Measurements from ENCODE around the gene CAMK1G.

CAMK1G gene

GRCh38 chr1:209583408-209583807 lies at the start of gene CAMK1G:
Gene CAMK1G, plus strand, starts transcription at chr1:209583714. Its CDS starts 11,270 bp downstream, at chr1:209594984.
- no peak for TF ChIP-seq CTCF (IDR thresholded peaks at IDR 0.05)
- Histone ChIP-seq H3K27ac (no peak within 1 kb of the TSS), H3K4me3 (no peak within 1 kb of the TSS)
- DNase-seq (ENCODE audit: low spot score): no peak

GRCh38 chr1:209534496-209535250 lies 48.8 kb upstream of the CAMK1G start:
- no peak overlapping the region for H3K4me3 ChIP-seq
- H3K27ac ChIP-seq: no peak overlapping the region
- TF ChIP-seq CTCF (IDR thresholded peaks at IDR 0.05): no peak
- no peak for DNase-seq (ENCODE audit: low spot score)

- H3K27ac ChIP-seq: no peak overlapping the region
- no peak for TF ChIP-seq CTCF (IDR thresholded peaks at IDR 0.05)
- no peak for DNase-seq (ENCODE audit: low spot score)
These were observed 46.7 kb upstream of the CAMK1G start for GRCh38 chr1:209536843-209537242.

GRCh38 chr1:209537336-209538114 lies 46.0 kb upstream of the CAMK1G start:
- Histone ChIP-seq H3K27ac (no peak overlapping the region), H3K4me3 (no peak overlapping the region)
- TF ChIP-seq CTCF (IDR thresholded peaks at IDR 0.05): no peak
- no peak for DNase-seq (ENCODE audit: low spot score)

More at GRCh38 chr1:209536843-209537242, 46.7 kb upstream of the CAMK1G start:
- no peak overlapping the region for H3K4me3 ChIP-seq

GRCh38 chr1:209539576-209539975 lies 43.9 kb upstream of the CAMK1G start:
- no peak overlapping the region for H3K4me3 ChIP-seq
- no peak for DNase-seq (ENCODE audit: low spot score)
- H3K27ac ChIP-seq: no peak overlapping the region
- TF ChIP-seq CTCF (IDR thresholded peaks at IDR 0.05): no peak

GRCh38 chr1:209542585-209542984 lies 40.9 kb upstream of the CAMK1G start:
- TF ChIP-seq CTCF (IDR thresholded peaks at IDR 0.05): no peak
- Histone ChIP-seq H3K4me3 (no peak overlapping the region), H3K27ac (no peak overlapping the region)
- no peak for DNase-seq (ENCODE audit: low spot score)

All from coronary artery (tissue), 2 donors.